ENCODE measurements around the gene TRMU. TPM values are rescaled to one million over a fixed set of nuclear protein-coding genes. Genes with fewer than 3 reads are reported as not detected.
"Not testable (repeated sequence)": the region's sequence is repeated elsewhere in the genome, so short reads cannot be mapped to it uniquely, and the experiment has no call there.

TRMU gene
- total RNA-seq, 3 donors from 2014 or later (not counting 1 experiment from before 2014, with no cell fraction given): 54.5 to 77.9 (median 58.4) TPM

- H3K27me3 ChIP-seq (ENCODE audit: control insufficient read depth, insufficient read depth, low read length): no peaks in the 10 kb centered on the region
- ATAC-seq: no peak
- H3K9me3 ChIP-seq (ENCODE audit: control insufficient read depth, insufficient read depth, low read length): no peaks in the 10 kb centered on the region
- TF ChIP-seq CTCF (IDR thresholded peaks at IDR 0.05): no peak
- Mint-ChIP-seq H3K27me3 (ENCODE audit: low read depth in 2 of 2) (peaks cover 0 to 10% of the 10 kb centered on the region in 2 donors), H3K9me3 (no peaks in the 10 kb centered on the region), H3K27ac (no peak overlapping the region), H3K4me1 (peaks cover 22 to 25% of the 10 kb centered on the region in 2 donors), H3K4me3 (no peak overlapping the region), H3K36me3 (no peaks in the 10 kb centered on the region)
- peaks cover 50% of the 10 kb centered on the region for H3K4me1 ChIP-seq (ENCODE audit: control insufficient read depth, insufficient read depth, low read length)
- WGBS (ENCODE audit: insufficient coverage): 94% methylated on average over 10 of the region's 10 CpGs
- H3K27ac ChIP-seq (ENCODE audit: low read length): no peak overlapping the region
- H3K36me3 ChIP-seq (ENCODE audit: control insufficient read depth, insufficient read depth, low read length): no peaks in the 10 kb centered on the region
- no peak overlapping the region for H3K4me3 ChIP-seq (ENCODE audit: low read length)
- DNase-seq: no peak
- intact Hi-C loops (cut with micrococcal nuclease): no loop called here
Measured at GRCh38 chr22:46401370-46401769, 65.9 kb downstream of the TRMU start.

GRCh38 chr22:46402505-46402904 is 67.0 kb downstream of the TRMU start:
- peak in 1 of 2 donors; percentile 17 for DNase-seq
- peak overlapping the region; percentile 87 for H3K4me3 Mint-ChIP-seq
- no peaks in the 10 kb centered on the region for H3K36me3 Mint-ChIP-seq

GRCh38 chr22:46403880-46404279 is 68.4 kb downstream of the TRMU start:
- not testable (repeated sequence) for H3K9me3 Mint-ChIP-seq; H3K27ac ChIP-seq (ENCODE audit: low read length); H3K27ac Mint-ChIP-seq; H3K27me3 ChIP-seq (ENCODE audit: control insufficient read depth, insufficient read depth, low read length); H3K4me3 ChIP-seq (ENCODE audit: low read length); H3K9me3 ChIP-seq (ENCODE audit: control insufficient read depth, insufficient read depth, low read length); H3K36me3 Mint-ChIP-seq; H3K36me3 ChIP-seq (ENCODE audit: control insufficient read depth, insufficient read depth, low read length)
- H3K4me1 ChIP-seq (ENCODE audit: control insufficient read depth, insufficient read depth, low read length): peaks cover 46% of the 10 kb centered on the region
- WGBS (ENCODE audit: insufficient coverage): 31% methylated on average over 5 of the region's 7 CpGs
- peaks cover 25 to 27% of the 10 kb centered on the region in 2 donors for H3K4me1 Mint-ChIP-seq
- peak overlapping the region; percentile 87 for H3K4me3 Mint-ChIP-seq
- DNase-seq (peak in 1 of 2 donors; percentile 39), ATAC-seq (peak; percentile 57 to 82 (median 81))
- peaks cover 9 to 17% of the 10 kb centered on the region in 2 donors for H3K27me3 Mint-ChIP-seq (ENCODE audit: low read depth in 2 of 2)
- intact Hi-C loops (cut with micrococcal nuclease): loop anchor here (2.0 kb wide), 1 partner anchor 33 kb away; no protein-coding TSS in a partner anchor

More at GRCh38 chr22:46402505-46402904, 67.0 kb downstream of the TRMU start:
- Histone ChIP-seq H3K36me3 (ENCODE audit: control insufficient read depth, insufficient read depth, low read length) (no peaks in the 10 kb centered on the region), H3K4me3 (ENCODE audit: low read length) (no peak overlapping the region), H3K27ac (ENCODE audit: low read length) (no peak overlapping the region), H3K4me1 (ENCODE audit: control insufficient read depth, insufficient read depth, low read length) (peaks cover 50% of the 10 kb centered on the region), H3K9me3 (ENCODE audit: control insufficient read depth, insufficient read depth, low read length) (no peaks in the 10 kb centered on the region), H3K27me3 (ENCODE audit: control insufficient read depth, insufficient read depth, low read length) (no peaks in the 10 kb centered on the region)
- intact Hi-C loops (cut with micrococcal nuclease): no loop called here
- Mint-ChIP-seq H3K27me3 (ENCODE audit: low read depth in 2 of 2) (peaks cover 2 to 11% of the 10 kb centered on the region in 2 donors), H3K9me3 (no peaks in the 10 kb centered on the region), H3K27ac (peak overlapping the region; percentile 41 to 88), H3K4me1 (peaks cover 22 to 25% of the 10 kb centered on the region in 2 donors)
- no peak for TF ChIP-seq CTCF (IDR thresholded peaks at IDR 0.05)
- 10% methylated on average over 2 of the region's 2 CpGs for WGBS (ENCODE audit: insufficient coverage)
- ATAC-seq: peak in 2 of 3 donors; percentile 60 to 79

- Histone ChIP-seq H3K36me3 (ENCODE audit: control insufficient read depth, insufficient read depth, low read length) (no peaks in the 10 kb centered on the region), H3K4me3 (ENCODE audit: low read length) (no peak overlapping the region), H3K27ac (ENCODE audit: low read length) (no peak overlapping the region), H3K27me3 (ENCODE audit: control insufficient read depth, insufficient read depth, low read length) (no peaks in the 10 kb centered on the region), H3K9me3 (ENCODE audit: control insufficient read depth, insufficient read depth, low read length) (no peaks in the 10 kb centered on the region), H3K4me1 (ENCODE audit: control insufficient read depth, insufficient read depth, low read length) (peaks cover 36% of the 10 kb centered on the region)
- Mint-ChIP-seq H3K27me3 (ENCODE audit: low read depth in 2 of 2) (peaks cover 9 to 19% of the 10 kb centered on the region in 2 donors), H3K36me3 (no peaks in the 10 kb centered on the region), H3K27ac (no peak overlapping the region), H3K4me1 (peaks cover 21 to 27% of the 10 kb centered on the region in 2 donors), H3K4me3 (no peak overlapping the region), H3K9me3 (no peaks in the 10 kb centered on the region)
- intact Hi-C loops (cut with micrococcal nuclease): loop anchor here (2.0 kb wide), 1 partner anchor 35 kb away; no protein-coding TSS in a partner anchor
- DNase-seq: no peak
- 96% methylated on average over 4 of the region's 4 CpGs for WGBS (ENCODE audit: insufficient coverage)
- no peak for ATAC-seq
- no peak for TF ChIP-seq CTCF (IDR thresholded peaks at IDR 0.05)
Measured at GRCh38 chr22:46405901-46406300, 70.4 kb downstream of the TRMU start.
